Progenitor cell of endocrine pancreas (in vitro differentiated cells): ENCODE measurements around the gene TMEM143. TPM values are rescaled to one million over a fixed set of nuclear protein-coding genes. Genes with fewer than 3 reads are reported as not detected.

Source experiments
- DNase-seq: peaks from one replicate; pipeline ENCODE4 v3.0.0; 2021; ENCODE audit warnings: low spot score; ENCODE audit not compliant: unreplicated experiment
- H3K27ac Mint-ChIP-seq: 2 replicates; pipeline ENCODE4 v1.8.0; 2021; ENCODE audit warnings: mild to moderate bottlenecking, moderate library complexity, mixed read lengths
- H3K27me3 Mint-ChIP-seq: 2 replicates; pipeline ENCODE4 v1.8.0; 2021; ENCODE audit warnings: mixed read lengths
- H3K36me3 Mint-ChIP-seq: 2 replicates; pipeline ENCODE4 v1.8.0; 2022; ENCODE audit warnings: mixed read lengths; ENCODE audit not compliant: insufficient read depth
- H3K4me1 Mint-ChIP-seq: 2 replicates; pipeline ENCODE4 v1.8.0; 2021; ENCODE audit warnings: low read depth, mixed read lengths
- H3K4me3 Mint-ChIP-seq: 2 replicates; pipeline ENCODE4 v1.8.0; 2021; ENCODE audit warnings: low read depth, mild to moderate bottlenecking, moderate library complexity, mixed read lengths
- H3K9me3 Mint-ChIP-seq: 2 replicates; pipeline ENCODE4 v1.8.0; 2021; ENCODE audit warnings: low read depth, mixed read lengths
- total RNA-seq: library from RNA; stranded (reverse); gene quantifications from 2 replicates; pipeline ENCODE4 v1.2.1, GENCODE V29; 2021
- TF ChIP-seq, protein P1 (sequence below): fragments of 200-600 bp; sonication (generic); IDR thresholded peaks from one replicate; pipeline ENCODE4 v1.5.0; 2021; ENCODE audit warnings: antibody characterized with exemption, mild to moderate bottlenecking; ENCODE audit not compliant: unreplicated experiment

Gene TMEM143
- total RNA-seq, 1 donor from 2014 or later: 9.5 TPM

DNA sequence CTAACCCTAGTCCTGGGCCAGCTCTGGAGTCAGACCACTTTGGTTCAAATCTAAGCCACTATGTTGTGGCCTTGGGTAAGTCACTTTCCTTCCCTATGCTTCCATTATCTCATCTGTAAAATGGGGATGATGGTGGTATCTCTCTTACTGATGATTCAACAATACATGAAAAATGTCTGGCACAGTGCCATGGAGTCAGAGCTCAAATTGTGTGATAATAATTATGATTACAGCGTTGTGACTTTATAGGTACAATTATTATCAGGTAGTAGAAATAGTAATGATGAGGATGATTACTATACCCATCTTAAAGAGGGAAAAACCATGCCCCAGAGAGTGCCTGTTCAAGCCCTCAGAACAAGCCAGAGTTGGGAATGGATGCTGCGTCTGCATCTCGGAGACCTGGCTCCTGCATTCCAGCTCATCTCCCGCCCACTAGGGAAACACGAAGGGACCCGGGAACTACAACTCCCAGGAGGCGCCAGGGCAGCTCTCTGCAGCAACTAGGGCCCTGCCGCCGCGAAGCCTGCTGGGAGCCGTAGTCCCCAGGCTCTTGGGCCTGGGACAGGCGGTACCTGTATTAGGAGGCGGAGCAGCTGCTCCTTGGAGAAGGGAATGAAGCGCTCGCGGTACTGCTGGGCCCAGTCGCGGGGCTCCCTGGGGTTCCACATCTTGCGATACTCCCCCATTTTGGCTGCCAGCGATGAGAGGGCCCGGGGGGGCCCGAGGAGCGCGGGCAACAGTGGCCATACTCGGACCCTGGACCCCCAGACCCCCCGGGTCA lies 832 bp downstream of the TMEM143 start:
- Mint-ChIP-seq H3K27ac (peak overlapping the region; percentile 94), H3K4me1 (peaks cover 4% of the 10 kb centered on the region)

DNA sequence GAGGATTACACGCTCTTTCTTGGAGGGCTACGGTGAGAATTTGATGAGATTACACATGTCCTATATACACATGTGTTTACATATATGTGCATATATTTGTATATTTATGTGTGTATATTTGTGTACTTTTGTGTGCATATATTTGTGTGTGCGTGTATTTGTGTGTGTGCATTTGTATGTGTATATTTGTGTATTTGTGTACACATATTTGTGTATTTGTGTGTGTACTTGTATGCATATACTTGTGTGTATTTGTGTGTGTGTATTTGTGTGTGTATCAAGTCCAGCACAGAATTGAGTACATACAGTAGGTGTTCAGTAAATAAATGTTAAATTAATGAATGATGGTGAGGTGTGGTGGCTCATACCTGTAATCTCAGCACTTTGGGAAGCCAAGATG lies 1.8 kb downstream of the TMEM143 start:
- no peak for DNase-seq
- Mint-ChIP-seq H3K27ac (no peak overlapping the region), H3K36me3 (peaks cover 2% of the 10 kb centered on the region), H3K27me3 (no peaks in the 10 kb centered on the region), H3K4me1 (peaks cover 4% of the 10 kb centered on the region), H3K9me3 (no peaks in the 10 kb centered on the region), H3K4me3 (no peak overlapping the region)
- TF ChIP-seq, protein P1, sequence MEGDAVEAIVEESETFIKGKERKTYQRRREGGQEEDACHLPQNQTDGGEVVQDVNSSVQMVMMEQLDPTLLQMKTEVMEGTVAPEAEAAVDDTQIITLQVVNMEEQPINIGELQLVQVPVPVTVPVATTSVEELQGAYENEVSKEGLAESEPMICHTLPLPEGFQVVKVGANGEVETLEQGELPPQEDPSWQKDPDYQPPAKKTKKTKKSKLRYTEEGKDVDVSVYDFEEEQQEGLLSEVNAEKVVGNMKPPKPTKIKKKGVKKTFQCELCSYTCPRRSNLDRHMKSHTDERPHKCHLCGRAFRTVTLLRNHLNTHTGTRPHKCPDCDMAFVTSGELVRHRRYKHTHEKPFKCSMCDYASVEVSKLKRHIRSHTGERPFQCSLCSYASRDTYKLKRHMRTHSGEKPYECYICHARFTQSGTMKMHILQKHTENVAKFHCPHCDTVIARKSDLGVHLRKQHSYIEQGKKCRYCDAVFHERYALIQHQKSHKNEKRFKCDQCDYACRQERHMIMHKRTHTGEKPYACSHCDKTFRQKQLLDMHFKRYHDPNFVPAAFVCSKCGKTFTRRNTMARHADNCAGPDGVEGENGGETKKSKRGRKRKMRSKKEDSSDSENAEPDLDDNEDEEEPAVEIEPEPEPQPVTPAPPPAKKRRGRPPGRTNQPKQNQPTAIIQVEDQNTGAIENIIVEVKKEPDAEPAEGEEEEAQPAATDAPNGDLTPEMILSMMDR: no peak

More for the DNA sequence above, 832 bp downstream of the TMEM143 start:
- peak; percentile 95 for DNase-seq
- TF ChIP-seq, protein P1: no peak
- Mint-ChIP-seq H3K36me3 (peaks cover 2% of the 10 kb centered on the region), H3K4me3 (peak overlapping the region; percentile 77), H3K27me3 (no peaks in the 10 kb centered on the region), H3K9me3 (no peaks in the 10 kb centered on the region)

DNA sequence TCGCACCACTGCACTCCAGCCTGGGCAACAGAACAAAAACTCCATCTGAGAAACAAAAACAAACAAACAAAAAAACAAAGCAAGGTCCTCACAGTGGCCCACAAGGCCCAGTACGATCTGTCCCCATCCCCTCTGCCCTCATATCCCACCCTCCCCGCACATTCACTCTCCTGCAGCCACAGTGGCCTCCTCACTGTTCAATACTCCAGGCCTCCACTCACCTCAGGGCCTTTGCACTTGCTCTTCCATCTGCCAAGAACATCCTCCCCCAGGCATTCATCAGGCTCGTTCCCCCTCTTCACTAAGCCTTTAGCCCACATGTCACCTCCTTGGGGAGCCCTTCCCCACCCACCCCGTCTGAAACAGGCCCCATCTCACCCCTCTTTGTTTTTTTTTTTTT lies 4.6 kb downstream of the TMEM143 start:
- Mint-ChIP-seq H3K27me3 (no peaks in the 10 kb centered on the region), H3K9me3 (no peaks in the 10 kb centered on the region), H3K4me1 (peaks cover 16% of the 10 kb centered on the region), H3K36me3 (peaks cover 2% of the 10 kb centered on the region), H3K4me3 (no peak overlapping the region), H3K27ac (no peak overlapping the region)
- no peak for DNase-seq
- TF ChIP-seq, protein P1: no peak

DNA sequence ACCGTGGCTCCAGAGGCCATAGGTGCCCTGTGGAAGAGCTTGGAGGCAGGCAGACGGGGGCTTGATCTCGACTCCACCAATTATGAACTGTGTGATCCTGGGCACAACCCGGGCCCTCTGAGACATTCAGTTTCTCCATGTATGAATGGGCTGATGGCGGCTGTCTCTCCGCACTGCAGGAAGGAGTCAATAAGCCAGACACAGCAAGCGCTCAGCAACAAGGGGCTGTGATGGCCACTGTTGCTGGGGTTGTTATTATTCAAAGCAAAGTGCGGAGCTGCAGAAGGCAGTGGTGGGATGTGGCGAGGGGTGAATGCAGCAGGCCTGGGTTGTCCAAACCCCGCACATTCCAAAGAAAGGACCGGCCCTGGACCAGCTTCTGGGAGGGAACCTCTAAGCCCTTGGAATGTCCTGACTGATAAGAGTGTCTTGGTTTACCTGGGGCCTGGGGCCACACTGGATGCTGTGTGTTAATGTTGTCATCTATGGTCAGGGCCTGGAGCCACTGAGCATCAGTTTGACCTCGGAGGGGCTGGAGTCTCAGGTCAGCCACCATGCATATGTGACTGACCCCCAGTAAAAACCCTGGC lies 8.3 kb downstream of the TMEM143 start:
- TF ChIP-seq, protein P1: no peak
- Mint-ChIP-seq H3K4me1 (peaks cover 12% of the 10 kb centered on the region), H3K27me3 (no peaks in the 10 kb centered on the region), H3K4me3 (no peak overlapping the region), H3K27ac (peak overlapping the region; percentile 91), H3K9me3 (no peaks in the 10 kb centered on the region), H3K36me3 (peaks cover 2% of the 10 kb centered on the region)
- no peak for DNase-seq

DNA sequence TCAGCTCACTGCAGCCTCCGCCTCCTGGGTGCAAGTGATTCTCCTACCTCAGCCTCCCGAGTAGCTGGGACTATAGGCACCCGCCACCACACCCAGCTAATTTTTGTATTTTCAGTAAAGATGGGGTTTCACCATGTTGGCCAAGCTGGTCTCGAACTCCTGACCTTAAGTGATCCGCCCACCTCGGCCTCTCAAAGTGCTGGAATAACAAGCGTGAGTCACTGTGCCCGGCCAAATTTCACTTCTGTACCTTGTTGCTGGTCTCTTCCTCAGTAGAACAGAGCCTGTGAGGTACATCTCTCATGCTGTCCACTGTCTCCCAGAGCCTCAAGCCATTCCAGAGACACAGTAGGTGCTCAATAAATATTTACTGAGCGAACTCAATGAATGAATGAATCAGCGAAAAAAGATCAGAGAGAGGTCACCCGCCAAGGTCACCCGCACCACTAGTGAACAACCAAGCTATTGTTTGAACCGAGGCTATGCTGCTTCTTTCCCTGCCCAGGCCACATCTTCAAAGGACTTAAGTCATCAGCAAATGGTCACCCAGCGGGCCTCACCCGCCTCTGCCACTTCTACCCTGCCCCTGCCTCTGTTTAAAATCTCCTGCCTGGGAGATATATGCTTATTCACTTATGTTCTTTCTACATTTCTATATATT lies 9.3 kb downstream of the TMEM143 start:
- Mint-ChIP-seq H3K9me3 (no peaks in the 10 kb centered on the region), H3K4me1 (peaks cover 12% of the 10 kb centered on the region), H3K27ac (peak overlapping the region; percentile 96), H3K36me3 (peaks cover 2% of the 10 kb centered on the region), H3K4me3 (no peak overlapping the region), H3K27me3 (no peaks in the 10 kb centered on the region)
- TF ChIP-seq, protein P1: no peak
- no peak for DNase-seq
